Ovary (tissue), 3 donors: ENCODE results near the gene PLCL1.

Experiments used
- CTCF ChIP-seq, 3 donors: fragments of 450-650 bp in 2 of 3; fragments of 200-600 bp in 1 of 3; IDR thresholded peaks; one replicate each; pipeline versions ENCODE4 v1.5.1 to v1.8.0; 2016 to 2022; ENCODE audit warnings: antibody characterized with exemption in 3 of 3, mild to moderate bottlenecking in 1 of 3
- POLR2A ChIP-seq: fragments of 450-650 bp; IDR thresholded peaks from one replicate; pipeline ENCODE4 v1.6.1; 2017; ENCODE audit warnings: antibody characterized with exemption, mild to moderate bottlenecking, moderate library complexity
- donor health status: DM: no; HTN: no; CAD: no.

- TF ChIP-seq CTCF (IDR thresholded peaks at IDR 0.05) (no peak), POLR2A (no peak)
Observed at GRCh38 chr2:197993363-197993762, 189.0 kb downstream of the PLCL1 start.
